Measurements from ENCODE around the gene WRNIP1. TPM values are rescaled to one million over a fixed set of nuclear protein-coding genes. Genes with fewer than 3 reads are reported as not detected.
A peak's percentile ranks its signal among the peaks of the same experiment; 100 is the strongest.
"Not testable (repeated sequence)": the region's sequence is repeated elsewhere in the genome, so short reads cannot be mapped to it uniquely, and the experiment has no call there.

The WRNIP1 gene
- total RNA-seq, 2 donors from 2014 or later = 40.9 to 47.1 TPM

DNA sequence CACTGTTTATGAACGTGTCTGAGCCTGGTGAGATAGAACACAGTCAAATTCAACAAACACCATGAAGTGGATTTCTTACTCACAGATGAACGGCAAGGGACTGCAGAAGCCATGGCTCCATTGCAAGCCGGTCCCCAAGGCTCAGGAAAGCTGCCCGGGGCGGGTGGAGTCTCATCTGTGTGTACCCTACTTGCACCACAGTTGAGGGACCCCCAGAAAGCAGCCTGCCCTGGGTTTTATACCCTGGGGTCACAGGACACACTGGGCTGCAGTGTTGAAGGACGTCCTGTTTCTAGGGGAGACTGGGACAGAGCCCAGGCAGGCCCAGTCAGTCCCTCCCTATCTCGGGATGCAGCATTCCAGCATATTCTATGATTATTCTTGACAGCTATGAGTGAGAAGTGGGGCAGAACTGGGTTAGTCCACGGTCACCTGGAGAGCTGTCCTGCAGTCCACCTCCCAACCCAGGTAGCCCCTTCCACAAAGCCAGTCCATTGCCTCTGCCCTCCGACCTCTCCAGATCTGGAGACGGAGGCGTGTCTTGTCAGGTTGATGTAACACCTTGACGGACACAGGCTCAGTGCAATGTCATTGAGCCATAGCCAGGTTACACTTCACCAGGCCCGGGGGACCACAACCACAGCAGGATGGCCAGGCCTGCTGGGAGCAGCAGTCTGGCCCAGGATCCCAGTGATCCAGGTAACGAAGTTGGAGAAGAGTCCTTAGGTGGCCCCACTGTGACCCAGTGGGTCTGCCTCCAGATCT is 35.5 kb downstream of the WRNIP1 start:
- H3K27ac Mint-ChIP-seq = no peak overlapping the region
- H3K4me3 Mint-ChIP-seq = no peak overlapping the region
- DNase-seq (no peak), ATAC-seq (replicated peaks in 1 of 2) (no peak)
- H3K4me1 Mint-ChIP-seq (ENCODE audit: low read depth) = peaks cover 37% of the 10 kb centered on the region
- peaks cover 0 to 2% of the 10 kb centered on the region in 2 donors for H3K36me3 Mint-ChIP-seq (ENCODE audit: insufficient read depth in 2 of 2)
- H3K27me3 Mint-ChIP-seq (ENCODE audit: low read depth) = no peaks in the 10 kb centered on the region
- no peaks in the 10 kb centered on the region for H3K9me3 Mint-ChIP-seq

DNA sequence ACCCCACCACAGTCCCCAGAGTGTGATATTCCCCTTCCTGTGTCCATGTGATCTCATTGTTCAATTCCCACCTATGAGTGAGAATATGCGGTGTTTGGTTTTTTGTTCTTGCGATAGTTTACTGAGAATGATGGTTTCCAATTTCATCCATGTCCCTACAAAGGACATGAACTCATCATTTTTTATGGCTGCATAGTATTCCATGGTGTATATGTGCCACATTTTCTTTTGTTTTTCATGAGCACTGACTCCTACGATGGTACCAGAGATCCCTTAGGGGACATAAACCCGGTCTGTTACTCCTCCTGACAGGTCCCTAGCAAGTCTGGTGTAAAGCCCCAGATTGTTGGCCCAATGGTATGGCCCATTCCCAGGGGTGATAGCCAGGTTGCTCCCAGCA is 36.5 kb downstream of the WRNIP1 start:
- DNase-seq; H3K27ac Mint-ChIP-seq; H3K27me3 Mint-ChIP-seq (ENCODE audit: low read depth); H3K4me3 Mint-ChIP-seq; H3K9me3 Mint-ChIP-seq; ATAC-seq (replicated peaks in 1 of 2); H3K36me3 Mint-ChIP-seq (ENCODE audit: insufficient read depth in 2 of 2): not testable (repeated sequence)
- peaks cover 32% of the 10 kb centered on the region for H3K4me1 Mint-ChIP-seq (ENCODE audit: low read depth)

DNA sequence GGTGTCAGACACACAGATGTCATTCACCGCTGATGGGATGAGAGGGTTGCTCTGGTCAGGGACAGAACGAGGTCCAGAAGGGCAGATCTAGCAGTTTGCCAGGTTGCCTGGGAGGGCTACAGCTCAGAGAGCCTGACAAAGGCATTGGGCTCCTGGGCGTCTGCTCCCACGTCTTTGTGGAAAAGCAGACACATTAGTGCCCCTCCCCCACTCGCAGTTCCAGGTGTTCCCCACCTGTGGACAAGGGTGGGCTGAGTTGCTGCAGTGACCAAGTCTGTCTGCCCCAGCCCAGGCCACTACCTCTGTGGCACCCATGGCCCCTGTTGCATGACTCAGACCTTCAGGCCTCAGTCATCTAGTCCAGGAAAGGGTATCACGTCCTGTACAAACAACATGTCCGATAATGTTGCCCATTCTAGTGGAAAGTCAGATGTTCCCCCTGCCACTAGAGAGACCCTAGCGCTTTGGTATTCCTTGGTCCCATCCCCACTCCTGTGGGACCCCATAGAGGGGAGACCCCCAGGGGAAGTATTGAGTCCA is 37.4 kb downstream of the WRNIP1 start:
- ATAC-seq (replicated peaks in 1 of 2) (no peak), DNase-seq (no peak)
- peaks cover 0 to 2% of the 10 kb centered on the region in 2 donors for H3K36me3 Mint-ChIP-seq (ENCODE audit: insufficient read depth in 2 of 2)
- H3K9me3 Mint-ChIP-seq = no peaks in the 10 kb centered on the region
- H3K4me3 Mint-ChIP-seq = no peak overlapping the region
- peaks cover 30% of the 10 kb centered on the region for H3K4me1 Mint-ChIP-seq (ENCODE audit: low read depth)
- H3K27me3 Mint-ChIP-seq (ENCODE audit: low read depth) = no peaks in the 10 kb centered on the region
- no peak overlapping the region for H3K27ac Mint-ChIP-seq

DNA sequence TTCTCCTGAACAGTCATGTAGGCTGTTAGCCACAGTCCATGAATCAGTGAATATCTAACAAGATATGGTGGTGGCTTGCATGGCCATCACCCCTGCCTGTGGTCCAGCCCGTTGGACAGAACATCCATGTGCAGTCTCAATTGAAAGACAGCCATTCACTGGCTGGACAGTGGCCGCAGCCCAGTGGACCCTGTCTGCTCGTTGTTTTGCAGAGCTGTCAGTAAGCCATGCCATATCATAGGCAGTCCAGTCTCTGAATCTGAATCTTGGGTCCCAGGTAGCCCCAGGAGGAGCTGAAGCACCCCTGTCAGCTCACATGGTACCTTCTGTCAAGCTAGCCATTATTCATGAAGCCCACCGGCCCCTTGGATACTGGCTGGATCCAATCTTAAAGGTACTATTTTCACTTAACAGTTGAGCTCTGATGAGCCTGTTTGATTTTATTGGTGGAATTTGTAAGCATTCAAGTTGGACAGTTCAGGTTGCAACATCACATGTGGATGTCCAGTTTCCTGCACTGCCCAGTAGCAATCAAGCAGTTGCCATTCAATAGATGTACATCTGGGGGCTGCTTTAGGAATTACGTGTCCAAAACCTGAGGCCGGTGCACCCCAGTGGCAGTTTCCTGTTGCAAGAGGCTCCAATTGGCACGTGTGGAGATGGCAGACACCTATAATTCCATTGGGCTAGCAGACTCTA is 38.7 kb downstream of the WRNIP1 start:
- DNase-seq = no peak
- no peaks in the 10 kb centered on the region for H3K27me3 Mint-ChIP-seq (ENCODE audit: low read depth)
- H3K27ac Mint-ChIP-seq = no peak overlapping the region
- H3K9me3 Mint-ChIP-seq = no peaks in the 10 kb centered on the region
- H3K36me3 Mint-ChIP-seq (ENCODE audit: insufficient read depth in 2 of 2) = peaks cover 0 to 2% of the 10 kb centered on the region in 2 donors
- peaks cover 25% of the 10 kb centered on the region for H3K4me1 Mint-ChIP-seq (ENCODE audit: low read depth)
- ATAC-seq (replicated peaks in 1 of 2) = no peak
- H3K4me3 Mint-ChIP-seq = no peak overlapping the region

DNA sequence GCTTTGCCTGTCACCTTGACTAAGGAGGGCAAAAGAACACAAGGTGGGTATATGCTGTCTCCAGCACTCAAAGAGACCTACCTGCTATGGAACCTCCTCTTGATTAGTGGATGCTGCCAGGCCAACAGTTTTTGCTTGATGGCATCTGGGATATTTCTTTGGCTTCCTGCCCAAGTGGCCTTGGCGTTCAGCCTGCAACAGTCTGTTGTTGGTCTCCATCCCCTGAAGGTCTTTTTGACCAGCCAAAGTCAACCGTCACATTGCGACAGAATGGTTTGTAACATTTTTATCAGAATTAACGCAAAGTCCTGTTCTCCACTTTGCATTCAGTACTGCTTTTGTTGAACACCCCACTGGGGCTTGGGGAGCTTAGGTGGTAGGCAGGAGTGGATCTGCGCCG is 39.3 kb downstream of the WRNIP1 start:
- Mint-ChIP-seq H3K27me3 (ENCODE audit: low read depth) (no peaks in the 10 kb centered on the region), H3K9me3 (no peaks in the 10 kb centered on the region), H3K36me3 (ENCODE audit: insufficient read depth in 2 of 2) (peaks cover 0 to 2% of the 10 kb centered on the region in 2 donors), H3K27ac (no peak overlapping the region), H3K4me1 (ENCODE audit: low read depth) (peaks cover 20% of the 10 kb centered on the region), H3K4me3 (no peak overlapping the region)
- ATAC-seq (replicated peaks in 1 of 2) (no peak), DNase-seq (no peak)

DNA sequence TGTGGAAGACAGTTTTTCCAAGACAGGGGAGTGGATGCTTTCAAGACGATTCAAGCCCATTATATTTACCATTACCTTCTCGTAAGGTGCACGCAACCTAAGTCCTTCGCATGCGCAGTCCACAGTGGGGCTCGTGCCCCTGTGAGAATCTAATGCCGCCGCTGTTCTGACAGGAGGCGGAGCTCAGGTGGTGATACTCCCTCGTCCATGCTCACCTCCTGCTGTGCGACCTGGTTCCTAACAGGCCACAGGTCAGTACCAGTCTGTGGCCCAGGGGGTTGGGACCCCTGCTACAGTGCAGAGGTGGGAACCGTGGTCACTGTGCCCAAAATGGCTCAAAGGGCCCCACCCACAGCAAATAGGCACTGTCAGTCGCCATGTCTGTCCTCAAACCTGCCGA is 39.8 kb downstream of the WRNIP1 start:
- no peak overlapping the region for H3K4me3 Mint-ChIP-seq
- DNase-seq = no peak
- ATAC-seq (replicated peaks in 1 of 2) = no peak
- H3K27ac Mint-ChIP-seq = no peak overlapping the region
- H3K9me3 Mint-ChIP-seq = no peaks in the 10 kb centered on the region
- H3K4me1 Mint-ChIP-seq (ENCODE audit: low read depth) = peaks cover 20% of the 10 kb centered on the region
- H3K36me3 Mint-ChIP-seq (ENCODE audit: insufficient read depth in 2 of 2) = peaks cover 0 to 2% of the 10 kb centered on the region in 2 donors
- H3K27me3 Mint-ChIP-seq (ENCODE audit: low read depth) = no peaks in the 10 kb centered on the region

DNA sequence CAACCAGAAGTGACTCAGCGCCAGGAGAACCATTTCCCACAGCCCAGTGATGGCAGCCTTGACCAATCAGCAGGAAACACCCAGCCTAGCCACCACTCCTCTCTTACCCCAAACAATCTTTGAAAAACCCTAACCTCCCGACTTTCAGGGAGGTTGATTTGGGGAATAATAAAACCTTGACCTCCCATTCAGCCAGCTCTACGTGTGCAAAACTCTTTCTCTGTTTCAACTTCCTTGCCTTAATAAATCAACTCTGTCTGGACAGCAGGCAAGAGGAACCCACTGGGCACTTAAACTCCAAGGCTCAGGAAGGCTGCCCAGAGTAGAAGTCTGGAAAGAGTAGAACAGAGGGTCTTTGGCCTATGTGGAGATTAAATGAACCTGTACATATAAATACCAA is 41.5 kb downstream of the WRNIP1 start:
- H3K9me3 Mint-ChIP-seq = no peaks in the 10 kb centered on the region
- H3K27me3 Mint-ChIP-seq (ENCODE audit: low read depth) = no peaks in the 10 kb centered on the region
- H3K27ac Mint-ChIP-seq = no peak overlapping the region

DNA sequence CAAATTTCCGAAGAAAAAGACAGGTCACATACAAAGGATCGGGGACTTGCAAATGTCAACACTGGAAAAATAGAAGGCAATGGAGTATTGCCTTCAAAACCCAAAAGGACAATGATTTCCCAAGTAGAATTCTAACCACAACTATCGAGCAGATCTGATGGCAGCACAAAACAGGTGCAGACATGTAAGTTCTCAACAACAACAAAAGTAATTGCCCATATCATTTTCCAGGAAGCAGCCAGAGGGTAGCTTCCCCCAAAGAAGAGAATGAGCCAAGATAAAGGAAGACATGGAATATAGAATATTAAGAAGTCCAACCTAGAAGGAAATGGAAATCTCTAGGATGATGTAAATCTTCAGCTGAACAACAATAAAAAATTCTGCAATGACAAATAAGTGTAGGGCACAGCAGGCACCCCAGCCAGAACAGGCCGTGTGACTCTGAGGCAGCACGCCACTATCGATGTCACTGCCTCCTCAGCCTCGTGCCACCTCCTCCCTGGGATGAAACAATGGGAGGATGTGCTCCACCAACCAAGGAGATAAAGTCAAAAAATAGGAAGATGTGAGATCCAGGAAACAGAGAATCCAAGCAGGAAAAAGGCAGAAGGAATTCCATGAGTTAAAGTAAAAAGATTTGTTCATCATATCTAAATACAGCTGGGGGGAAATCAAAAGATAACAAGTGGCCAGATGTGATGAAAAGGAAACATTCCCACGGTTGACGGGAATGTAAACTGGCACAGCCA is 42.3 kb downstream of the WRNIP1 start:
- Mint-ChIP-seq H3K27me3 (ENCODE audit: low read depth) (no peaks in the 10 kb centered on the region), H3K9me3 (no peaks in the 10 kb centered on the region), H3K4me1 (ENCODE audit: low read depth) (peaks cover 27% of the 10 kb centered on the region), H3K27ac (no peak overlapping the region), H3K4me3 (no peak overlapping the region), H3K36me3 (ENCODE audit: insufficient read depth in 2 of 2) (peaks cover 0 to 4% of the 10 kb centered on the region in 2 donors)
- ATAC-seq (replicated peaks in 1 of 2) = no peak
- no peak for DNase-seq

More for the DNA sequence above, 41.5 kb downstream of the WRNIP1 start:
- peaks cover 0 to 3% of the 10 kb centered on the region in 2 donors for H3K36me3 Mint-ChIP-seq (ENCODE audit: insufficient read depth in 2 of 2)
- peaks cover 27% of the 10 kb centered on the region for H3K4me1 Mint-ChIP-seq (ENCODE audit: low read depth)
- no peak for ATAC-seq (replicated peaks in 1 of 2)
- no peak for DNase-seq
- H3K4me3 Mint-ChIP-seq = no peak overlapping the region

DNA sequence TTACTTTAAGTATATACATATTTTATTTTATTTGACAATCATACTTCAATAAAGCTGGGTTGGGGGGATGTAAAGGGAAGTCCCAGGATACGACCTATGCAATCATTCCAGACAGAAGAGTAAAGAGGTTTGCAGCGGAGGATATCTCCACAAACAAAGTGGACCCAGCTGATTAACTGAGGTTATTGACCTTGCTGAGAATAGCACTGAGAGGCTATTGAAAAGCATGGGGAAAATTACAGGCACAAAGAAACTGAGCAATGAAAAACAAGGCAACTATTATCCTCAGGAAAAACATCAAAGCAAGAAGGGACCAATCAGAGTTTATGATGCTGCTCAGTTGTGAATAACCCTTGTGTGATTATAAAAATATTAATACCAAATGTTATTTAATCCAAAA is 43.8 kb downstream of the WRNIP1 start:
- Mint-ChIP-seq H3K27ac (no peak overlapping the region), H3K4me3 (no peak overlapping the region), H3K9me3 (no peaks in the 10 kb centered on the region), H3K4me1 (ENCODE audit: low read depth) (peaks cover 27% of the 10 kb centered on the region), H3K27me3 (ENCODE audit: low read depth) (no peaks in the 10 kb centered on the region), H3K36me3 (ENCODE audit: insufficient read depth in 2 of 2) (peaks cover 0 to 4% of the 10 kb centered on the region in 2 donors)
- no peak for ATAC-seq (replicated peaks in 1 of 2)
- DNase-seq = no peak

DNA sequence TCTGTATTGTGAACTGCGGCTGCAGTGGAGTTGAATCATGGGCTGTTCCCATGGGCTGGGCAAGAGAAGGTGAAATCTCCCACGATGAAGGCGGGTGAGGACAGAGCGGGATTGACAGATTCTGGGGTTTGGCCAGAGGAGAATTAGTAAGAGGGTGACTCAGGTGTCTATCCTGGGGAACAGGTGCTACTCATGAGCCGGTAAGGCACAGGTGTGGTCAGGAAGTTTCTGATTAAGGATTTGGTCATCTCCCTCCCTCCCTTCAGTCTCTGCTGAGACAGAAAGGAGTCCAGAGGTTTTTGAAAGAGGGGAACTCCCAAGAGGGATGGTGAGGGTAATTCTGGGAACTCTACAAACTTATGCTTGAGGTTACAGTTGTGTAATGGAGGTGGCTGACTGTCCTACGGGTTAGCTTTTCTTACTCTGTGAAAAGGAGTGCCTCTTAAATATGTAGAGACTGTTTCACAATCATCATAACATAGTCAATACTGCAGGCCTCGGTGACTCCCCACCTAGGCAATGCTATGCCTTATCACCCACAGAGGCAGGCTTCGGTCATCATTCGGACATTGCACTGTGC is 45.0 kb downstream of the WRNIP1 start:
- DNase-seq (peak in 1 of 2 donors; percentile 22), ATAC-seq (replicated peaks in 1 of 2) (peak; percentile 87 to 94)
- peaks cover 1% of the 10 kb centered on the region in 2 donors for H3K9me3 Mint-ChIP-seq
- peaks cover 2 to 6% of the 10 kb centered on the region in 2 donors for H3K36me3 Mint-ChIP-seq (ENCODE audit: insufficient read depth in 2 of 2)
- peak overlapping the region in 1 of 2 donors; percentile 39 for H3K4me3 Mint-ChIP-seq
- peaks cover 27% of the 10 kb centered on the region for H3K4me1 Mint-ChIP-seq (ENCODE audit: low read depth)
- peak overlapping the region; percentile 27 for H3K27ac Mint-ChIP-seq
- no peaks in the 10 kb centered on the region for H3K27me3 Mint-ChIP-seq (ENCODE audit: low read depth)

DNA sequence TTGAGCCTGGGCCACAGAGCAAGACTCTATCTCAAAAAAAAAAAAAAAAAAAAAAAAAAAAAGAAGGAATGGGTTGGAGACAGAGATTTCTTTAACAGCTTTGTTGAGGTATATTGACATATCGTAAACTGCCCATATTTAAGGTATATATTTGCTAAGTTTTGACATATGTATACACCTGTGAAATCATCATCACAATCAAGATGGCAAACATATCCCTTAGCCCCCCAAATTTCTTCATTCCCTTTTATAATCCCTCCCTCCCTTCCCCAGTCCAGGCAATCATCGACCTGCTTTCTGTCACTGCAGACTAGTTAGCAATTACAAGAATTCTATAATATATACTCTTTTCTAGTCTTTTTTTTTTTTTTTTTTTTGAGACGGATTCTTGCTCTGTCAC is 47.5 kb downstream of the WRNIP1 start:
- peaks cover 25% of the 10 kb centered on the region for H3K4me1 Mint-ChIP-seq (ENCODE audit: low read depth)
- ATAC-seq (replicated peaks in 1 of 2) = no peak
- H3K27me3 Mint-ChIP-seq (ENCODE audit: low read depth) = no peaks in the 10 kb centered on the region
- H3K36me3 Mint-ChIP-seq (ENCODE audit: insufficient read depth in 2 of 2) = peaks cover 21 to 23% of the 10 kb centered on the region in 2 donors
- H3K27ac Mint-ChIP-seq = no peak overlapping the region
- peaks cover 8 to 9% of the 10 kb centered on the region in 2 donors for H3K9me3 Mint-ChIP-seq
- H3K4me3 Mint-ChIP-seq = no peak overlapping the region
- DNase-seq = no peak

DNA sequence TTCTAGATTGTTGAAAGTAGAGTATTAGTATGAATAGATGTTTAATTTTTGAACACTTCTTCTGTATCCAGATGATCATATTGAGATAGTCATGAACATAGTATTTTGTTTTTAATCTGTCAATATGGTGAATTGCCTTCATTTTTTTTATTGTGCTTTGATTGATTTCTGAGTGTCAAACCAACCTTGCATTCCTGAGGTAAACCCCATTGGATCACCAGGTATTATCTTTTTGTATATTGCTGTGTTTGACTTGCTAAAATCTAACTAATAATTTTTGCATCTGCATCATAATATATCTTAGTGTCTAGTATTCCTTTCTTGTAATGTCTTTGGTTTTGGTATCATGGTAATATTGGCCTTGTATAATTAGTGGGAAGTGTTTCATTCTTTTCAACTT is 51.0 kb downstream of the WRNIP1 start:
- ATAC-seq (replicated peaks in 1 of 2) (no peak), DNase-seq (no peak)
- Mint-ChIP-seq H3K4me1 (ENCODE audit: low read depth) (peaks cover 41% of the 10 kb centered on the region), H3K27ac (no peak overlapping the region), H3K27me3 (ENCODE audit: low read depth) (no peaks in the 10 kb centered on the region), H3K36me3 (ENCODE audit: insufficient read depth in 2 of 2) (peaks cover 20 to 24% of the 10 kb centered on the region in 2 donors), H3K4me3 (no peak overlapping the region), H3K9me3 (peaks cover 8 to 9% of the 10 kb centered on the region in 2 donors)

Data from activated T-cell treated with anti-CD3 and anti-CD28 coated beads, Interleukin-2, amount 50 U/mL, for 72 hours (primary cell).